Activated CD4-positive, CD25-positive, alpha-beta regulatory T cell treated with anti-CD3 and anti-CD28 coated beads, Interleukin-2, amount 50 U/mL, for 16 hours (primary cell): ENCODE measurements around the gene TTLL6.
"Not testable (repeated sequence)": the region's sequence is repeated elsewhere in the genome, so short reads cannot be mapped to it uniquely, and the experiment has no call there.

Experiments
- DNase-seq: peaks from one replicate; pipeline ENCODE4 v3.0.0-alpha.2; 2020; ENCODE audit warnings: low read depth, low spot score

TTLL6 gene

GRCh38 chr17:48816774-48817590 is at the start of gene TTLL6:
Gene TTLL6 (minus strand): TSS chr17:48817229. CDS start chr17:48817072, 157 bp downstream.
- DNase-seq = peak; percentile 57

GRCh38 chr17:48860456-48860855 is 43.4 kb upstream of the TTLL6 start:
- DNase-seq = no peak

GRCh38 chr17:48860034-48860433 is 43.0 kb upstream of the TTLL6 start:
- DNase-seq = no peak

- DNase-seq = no peak
Observed at GRCh38 chr17:48856122-48856821, 39.2 kb upstream of the TTLL6 start.

GRCh38 chr17:48854774-48855476 is 37.9 kb upstream of the TTLL6 start:
- DNase-seq = no peak

GRCh38 chr17:48850792-48851323 is 33.8 kb upstream of the TTLL6 start:
- no peak for DNase-seq

GRCh38 chr17:48843187-48843900 is 26.3 kb upstream of the TTLL6 start:
- no peak for DNase-seq

- no peak for DNase-seq
Observed at GRCh38 chr17:48842746-48843145, 25.7 kb upstream of the TTLL6 start.

- DNase-seq = peak; percentile 22
Observed at GRCh38 chr17:48841395-48841831, 24.4 kb upstream of the TTLL6 start.

GRCh38 chr17:48840441-48840840 is 23.4 kb upstream of the TTLL6 start:
- DNase-seq = no peak

GRCh38 chr17:48837458-48837857 is 20.4 kb upstream of the TTLL6 start:
- not testable (repeated sequence) for DNase-seq

- DNase-seq = no peak
Observed at GRCh38 chr17:48835971-48836370, 18.9 kb upstream of the TTLL6 start.

- no peak for DNase-seq
Observed at GRCh38 chr17:48834973-48835372, 17.9 kb upstream of the TTLL6 start.

- DNase-seq = no peak
Observed at GRCh38 chr17:48831549-48831883, 14.5 kb upstream of the TTLL6 start.

GRCh38 chr17:48830840-48831548 is 14.0 kb upstream of the TTLL6 start, which contains the start of gene CALCOCO2:
Gene CALCOCO2 (plus strand): TSS chr17:48831035. CDS start chr17:48841708, 10,673 bp downstream.
- peak; percentile 65 for DNase-seq

GRCh38 chr17:48825446-48826381 is 8.7 kb upstream of the TTLL6 start:
- no peak for DNase-seq

- not testable (repeated sequence) for DNase-seq
Observed at GRCh38 chr17:48820936-48821335, 3.9 kb upstream of the TTLL6 start.

GRCh38 chr17:48819466-48819865 is 2.4 kb upstream of the TTLL6 start:
- no peak for DNase-seq

GRCh38 chr17:48818361-48818841 is 1.4 kb upstream of the TTLL6 start:
- DNase-seq = no peak

- no peak for DNase-seq
Observed at GRCh38 chr17:48816438-48816773, 623 bp downstream of the TTLL6 start.
